Adrenal gland (tissue), 12 donors: ENCODE results near the gene FKBP1B. TPM values are rescaled to one million over a fixed set of nuclear protein-coding genes. Genes with fewer than 3 reads are reported as not detected.

Experiments
- DNase-seq, 7 donors: peaks; one replicate each; pipeline ENCODE4 v3.0.0-alpha.2; 2019 to 2020
- H3K27ac ChIP-seq, 5 donors: fragments of 200-600 bp; sonication (generic) in 4 of 5; 1 replicate in 3 of 5; 2 replicates in 2 of 5; pipeline versions ENCODE4 v1.5.1 to v1.8.0; 2016 to 2020; ENCODE audit warnings: mild to moderate bottlenecking in 1 of 5
- H3K27me3 ChIP-seq: fragments of 200-600 bp; 2 replicates; pipeline ENCODE4 v1.8.0; 2021
- H3K36me3 ChIP-seq, 2 donors: fragments of 200-600 bp; replicated peaks in 1 of 2; 1 replicate in 1 of 2; 2 replicates in 1 of 2; pipeline versions ENCODE4 v1.5.1 to v1.8.0; 2018 to 2022
- H3K4me1 ChIP-seq, 2 donors: fragments of 200-600 bp; replicated peaks in 1 of 2; 1 replicate in 1 of 2; 2 replicates in 1 of 2; pipeline versions ENCODE4 v1.5.1 to v1.8.0; 2018 to 2021
- H3K4me3 ChIP-seq, 4 donors: fragments of 200-600 bp; sonication (generic) in 3 of 4; one replicate each; pipeline ENCODE4 v1.5.1; 2016 to 2018
- H3K9me3 ChIP-seq, 3 donors: fragments of 200-600 bp; sonication (generic) in 1 of 3; replicated peaks in 1 of 3; 1 replicate in 2 of 3; 2 replicates in 1 of 3; pipeline versions ENCODE4 v1.5.1 to v1.8.0; 2016 to 2021
- CTCF ChIP-seq, 6 experiments: fragments of 450-650 bp in 4 of 6; fragments of 200-600 bp in 2 of 6; sonication (generic) in 1 of 6; IDR thresholded peaks; 1 replicate in 5 of 6; 2 replicates in 1 of 6; pipeline versions ENCODE4 v1.5.1 to v1.8.0; 2016 to 2021; ENCODE audit warnings: antibody characterized with exemption in 6 of 6, mild to moderate bottlenecking in 2 of 6, moderate library complexity in 1 of 6
- POLR2A ChIP-seq, 2 donors: fragments of 450-650 bp; IDR thresholded peaks; one replicate each; pipeline ENCODE4 v1.6.1; 2017; ENCODE audit warnings: antibody characterized with exemption in 2 of 2, mild to moderate bottlenecking in 2 of 2, moderate library complexity in 1 of 2
- WGBS, 4 donors: extraction: QIAGEN DNeasy Blood & Tissue Kit in 2 of 4; methylation state at CpG; one replicate each; pipeline versions ENCODE4 v1.1.5 to v1.1.7; 2013 to 2017; 5-methylcytosine and 5-hydroxymethylcytosine counted together
- intact Hi-C, 2 donors: fragments of 100-400 bp; cut with DNase I; formaldehyde crosslinking; loops; one replicate each; pipeline versions ENCODE4 v1.14.1 to v1.15.0; 2022 to 2023
- polyA plus RNA-seq, 3 donors: library from polyadenylated mRNA; stranded (reverse); fragments of 200-250 nt in 2 of 3; fragments of 350-450 nt in 1 of 3; fragmentation: Illumina TruSeq in 1 of 3; extraction: RNeasy Lipid Tissue Mini Kit (QIAGEN cat#74804) in 1 of 3; gene quantifications; one replicate each; pipeline ENCODE4 v1.2.3, GENCODE V29; 2013 to 2014
- total RNA-seq, 9 donors: library from RNA; depleted of rRNA in 4 of 9; stranded (reverse); fragments of >200 nt in 4 of 9; fragments of 120-200 nt in 1 of 9; fragmentation: NEBNext Ultra II Directional in 1 of 9; extraction: Animal tissue kit (Norgen Biotek cat#: 25700) in 1 of 9; gene quantifications; one replicate each; pipeline versions ENCODE4 v1.1.0 to v1.2.4, GENCODE V29; 2013 to 2023
- donor health status: healthy with polysubstance abuse.
- donor health status: Bipolar disorder and iron deficiency.
- donor health status: DM: yes; HTN: yes; CAD: no.
- donor health status: DM: no; HTN: no; CAD: no.
- donor health status: DM: no; HTN: no; CAD: no.
- donor health status: DM: yes; HTN: yes; CAD: no.

The FKBP1B gene
- total and polyA plus RNA-seq, 12 donors, result 3.7 to 18.2 (median 6.4) TPM

- Histone ChIP-seq H3K4me1 (peaks cover 14 to 20% of the 10 kb centered on the region in 2 donors), H3K9me3 (no peaks in the 10 kb centered on the region), H3K27me3 (no peaks in the 10 kb centered on the region), H3K4me3 (peak overlapping the region in 2 of 4 donors; percentile 66 to 90), H3K27ac (peak overlapping the region in 3 of 5 donors; percentile 84 to 96 (median 88)), H3K36me3 (peaks cover 0 to 21% of the 10 kb centered on the region in 2 donors)
- no peak for TF ChIP-seq CTCF (IDR thresholded peaks at IDR 0.05)
- no peak for TF ChIP-seq POLR2A (IDR thresholded peaks at IDR 0.05)
- 59 to 70% (median 66%) methylated on average over 5 of the region's 5 CpGs for WGBS, 4 donors
- peak in 1 of 7 donors; percentile 52 for DNase-seq
- intact Hi-C loops, result loop anchor here (5.0 to 10.0 kb wide), 2 partner anchors 148 to 150 kb away; partner anchors contain the start of gene ATAD2B (in 2 of the 2)
These were observed 25.7 kb downstream of the FKBP1B start for GRCh38 chr2:24075259-24075658.

GRCh38 chr2:24075915-24076848, 26.6 kb downstream of the FKBP1B start, which contains the start of gene SF3B6:
SF3B6 (minus strand) TSS chr2:24076326; CDS start chr2:24076229, 97 bp downstream.
- no peaks in the 10 kb centered on the region for H3K9me3 ChIP-seq
- TF ChIP-seq POLR2A (IDR thresholded peaks at IDR 0.05) (peak; percentile 12 to 76), CTCF (IDR thresholded peaks at IDR 0.05) (no peak)

GRCh38 chr2:24076849-24077534, 27.5 kb downstream of the FKBP1B start:
- H3K36me3 ChIP-seq, result peaks cover 0 to 27% of the 10 kb centered on the region in 2 donors
- peak overlapping the region; percentile 68 to 96 (median 84) for H3K27ac ChIP-seq
- TF ChIP-seq POLR2A (IDR thresholded peaks at IDR 0.05) (peak in 1 of 2 donors; percentile 3), CTCF (IDR thresholded peaks at IDR 0.05) (no peak)
- DNase-seq, result peak in 3 of 7 donors; percentile 31 to 47 (median 45)
- intact Hi-C loops, result loop anchor here (5.0 to 10.0 kb wide), 2 partner anchors 150 to 152 kb away; partner anchors contain the start of gene ATAD2B (in 2 of the 2)
- peak overlapping the region; percentile 28 to 90 (median 54) for H3K4me3 ChIP-seq
- H3K9me3 ChIP-seq, result no peaks in the 10 kb centered on the region
- 1 to 3% (median 2%) methylated on average over 26 to 41 of the region's 41 CpGs for whole genome bisulfite sequencing, 4 donors
- peaks cover 14 to 20% of the 10 kb centered on the region in 2 donors for H3K4me1 ChIP-seq
- no peaks in the 10 kb centered on the region for H3K27me3 ChIP-seq

More at GRCh38 chr2:24075915-24076848, 26.6 kb downstream of the FKBP1B start, which contains the start of gene SF3B6:
- DNase-seq, result peak; percentile 98 to 100 (median 99)
- intact Hi-C loops, result loop anchor here (5.0 to 10.0 kb wide), 2 partner anchors 149 to 151 kb away; partner anchors contain the start of gene ATAD2B (in 2 of the 2)
- Histone ChIP-seq H3K4me1 (peaks cover 14 to 20% of the 10 kb centered on the region in 2 donors), H3K4me3 (peak within 1 kb of the TSS; percentile 28 to 90 (median 58)), H3K27me3 (no peaks in the 10 kb centered on the region), H3K36me3 (peaks cover 0 to 23% of the 10 kb centered on the region in 2 donors), H3K27ac (peak within 1 kb of the TSS; percentile 68 to 96 (median 84))
- 0 to 1% (median 0%) methylated on average over 31 to 64 of the region's 64 CpGs for WGBS, 4 donors
